ENCODE results near the gene KCNJ8. TPM values are rescaled to one million over a fixed set of nuclear protein-coding genes. Genes with fewer than 3 reads are reported as not detected.

The KCNJ8 gene
- 12.8 TPM for total RNA-seq
- long read RNA-seq, transcript KCNJ8-201 (3 exons, 2,389 nt) = major isoform, 16 of 26 reads
- long read RNA-seq, partial matches to known transcripts = 5 of 26 reads
- long read RNA-seq, other reads (novel, unspliced or antisense) = 5 of 26 reads

- peak within 1 kb of the TSS; percentile 62 for H3K4me3 ChIP-seq
- intact Hi-C loops (cut with DNase I) = no loop called here
- peak; percentile 89 to 94 for ATAC-seq
- DNase-seq = peak; percentile 83
- peaks cover 17% of the 10 kb centered on the region for H3K27me3 ChIP-seq (ENCODE audit: low read depth)
- H3K9me3 ChIP-seq = no peaks in the 10 kb centered on the region
- H3K4me1 ChIP-seq = no peaks in the 10 kb centered on the region
- TF ChIP-seq, protein P1, sequence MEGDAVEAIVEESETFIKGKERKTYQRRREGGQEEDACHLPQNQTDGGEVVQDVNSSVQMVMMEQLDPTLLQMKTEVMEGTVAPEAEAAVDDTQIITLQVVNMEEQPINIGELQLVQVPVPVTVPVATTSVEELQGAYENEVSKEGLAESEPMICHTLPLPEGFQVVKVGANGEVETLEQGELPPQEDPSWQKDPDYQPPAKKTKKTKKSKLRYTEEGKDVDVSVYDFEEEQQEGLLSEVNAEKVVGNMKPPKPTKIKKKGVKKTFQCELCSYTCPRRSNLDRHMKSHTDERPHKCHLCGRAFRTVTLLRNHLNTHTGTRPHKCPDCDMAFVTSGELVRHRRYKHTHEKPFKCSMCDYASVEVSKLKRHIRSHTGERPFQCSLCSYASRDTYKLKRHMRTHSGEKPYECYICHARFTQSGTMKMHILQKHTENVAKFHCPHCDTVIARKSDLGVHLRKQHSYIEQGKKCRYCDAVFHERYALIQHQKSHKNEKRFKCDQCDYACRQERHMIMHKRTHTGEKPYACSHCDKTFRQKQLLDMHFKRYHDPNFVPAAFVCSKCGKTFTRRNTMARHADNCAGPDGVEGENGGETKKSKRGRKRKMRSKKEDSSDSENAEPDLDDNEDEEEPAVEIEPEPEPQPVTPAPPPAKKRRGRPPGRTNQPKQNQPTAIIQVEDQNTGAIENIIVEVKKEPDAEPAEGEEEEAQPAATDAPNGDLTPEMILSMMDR (IDR thresholded peaks at IDR 0.05) = no peak
- peak within 1 kb of the TSS; percentile 70 for H3K27ac ChIP-seq
- H3K36me3 ChIP-seq = no peaks in the 10 kb centered on the region
Measured at GRCh38 chr12:21774358-21775132, at the start of gene KCNJ8. Gene KCNJ8, minus strand, starts transcription at chr12:21774706. Its CDS starts 1,090 bp downstream, at chr12:21773616.

DNA sequence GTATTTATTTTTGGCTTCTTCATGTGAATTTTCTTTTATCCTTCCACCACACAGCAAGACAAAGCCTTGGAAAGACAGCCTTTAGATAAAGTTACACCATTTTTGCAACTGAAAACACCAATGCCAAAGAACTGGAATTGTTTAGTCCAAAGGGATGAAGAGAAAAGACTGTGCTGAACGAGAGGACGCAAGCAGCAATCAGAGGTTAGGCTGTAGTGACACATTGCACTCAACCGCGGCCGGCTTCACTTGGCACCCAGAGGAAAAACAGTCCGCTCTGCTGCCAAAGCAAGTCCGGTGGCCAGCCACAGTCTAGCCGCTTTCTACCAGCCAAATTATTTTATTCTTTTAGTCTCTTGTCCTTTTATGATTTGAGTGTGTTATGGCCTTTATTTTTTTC, 49.1 kb upstream of the KCNJ8 start:
- no peak overlapping the region for H3K27ac ChIP-seq
- ATAC-seq = peak in 1 of 2 donors; percentile 36

DNA sequence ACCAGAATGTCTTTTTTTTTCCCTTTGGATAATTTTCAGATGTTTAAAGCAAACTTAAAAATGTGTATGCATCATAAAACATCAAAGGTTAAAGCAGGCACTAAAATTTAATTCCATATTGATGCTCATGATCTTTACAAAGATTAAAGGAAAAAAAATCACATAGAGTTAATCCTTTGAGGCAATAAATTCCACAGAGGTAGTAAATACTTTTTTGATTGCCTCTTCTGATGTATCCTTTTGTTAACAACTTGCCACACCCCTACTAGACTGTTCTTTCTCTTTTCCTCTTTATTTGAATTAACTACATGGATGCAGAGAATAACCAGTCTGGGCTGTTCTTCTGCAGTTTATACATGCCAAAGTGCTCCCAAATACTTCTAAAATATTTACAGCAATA, 45.2 kb upstream of the KCNJ8 start:
- intact Hi-C loops (cut with DNase I) = no loop called here
- ATAC-seq = no peak
- no peaks in the 10 kb centered on the region for H3K27me3 ChIP-seq (ENCODE audit: low read depth)
- H3K36me3 ChIP-seq = no peaks in the 10 kb centered on the region
- no peak overlapping the region for H3K27ac ChIP-seq
- H3K9me3 ChIP-seq = no peaks in the 10 kb centered on the region
- no peak overlapping the region for H3K4me3 ChIP-seq
- TF ChIP-seq, protein P1 (IDR thresholded peaks at IDR 0.05) = no peak
- no peak for DNase-seq
- peaks cover 13% of the 10 kb centered on the region for H3K4me1 ChIP-seq

More for the DNA sequence above, 49.1 kb upstream of the KCNJ8 start:
- Histone ChIP-seq H3K36me3 (no peaks in the 10 kb centered on the region), H3K27me3 (ENCODE audit: low read depth) (no peaks in the 10 kb centered on the region), H3K9me3 (no peaks in the 10 kb centered on the region), H3K4me1 (peaks cover 17% of the 10 kb centered on the region), H3K4me3 (no peak overlapping the region)
- TF ChIP-seq, protein P1 (IDR thresholded peaks at IDR 0.05) = no peak
- DNase-seq = peak; percentile 48
- intact Hi-C loops (cut with DNase I) = no loop called here

- intact Hi-C loops (cut with DNase I) = no loop called here
- DNase-seq = no peak
- no peak for ATAC-seq
- Histone ChIP-seq H3K4me3 (no peak overlapping the region), H3K27me3 (ENCODE audit: low read depth) (no peaks in the 10 kb centered on the region), H3K9me3 (no peaks in the 10 kb centered on the region), H3K4me1 (peaks cover 13% of the 10 kb centered on the region), H3K36me3 (no peaks in the 10 kb centered on the region), H3K27ac (no peak overlapping the region)
- TF ChIP-seq, protein P1 (IDR thresholded peaks at IDR 0.05) = no peak
Measured at GRCh38 chr12:21819236-21819635, 44.7 kb upstream of the KCNJ8 start.

DNA sequence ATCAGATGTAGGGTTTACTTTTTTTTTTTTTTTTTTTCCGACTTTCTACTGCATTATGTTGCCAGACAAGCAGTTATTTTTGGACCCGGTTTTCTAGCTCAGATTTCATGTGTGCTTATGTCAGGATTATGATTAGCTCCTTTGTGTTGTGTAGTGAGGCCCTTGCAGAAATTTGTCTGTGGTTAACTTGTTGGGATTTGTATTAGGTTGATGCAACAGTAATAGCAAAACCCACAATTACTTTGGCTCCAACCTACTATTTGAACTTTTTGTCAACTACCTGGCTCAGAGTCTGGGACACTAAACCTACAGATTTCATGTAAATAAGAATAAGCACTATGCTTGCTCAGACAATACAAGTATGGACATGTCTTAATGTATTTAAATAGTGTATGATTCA, 44.1 kb upstream of the KCNJ8 start:
- ATAC-seq = no peak
- H3K27me3 ChIP-seq (ENCODE audit: low read depth) = no peaks in the 10 kb centered on the region
- no peak overlapping the region for H3K27ac ChIP-seq
- intact Hi-C loops (cut with DNase I) = no loop called here
- TF ChIP-seq, protein P1 (IDR thresholded peaks at IDR 0.05) = no peak
- peaks cover 13% of the 10 kb centered on the region for H3K4me1 ChIP-seq
- DNase-seq = no peak
- no peak overlapping the region for H3K4me3 ChIP-seq
- H3K9me3 ChIP-seq = no peaks in the 10 kb centered on the region
- H3K36me3 ChIP-seq = no peaks in the 10 kb centered on the region

Measured in lower lobe of right lung (tissue), 2 donors.